ENCODE data around the gene PAQR4. TPM values are rescaled to one million over a fixed set of nuclear protein-coding genes. Genes with fewer than 3 reads are reported as not detected.

PAQR4 gene
- total RNA-seq, 4 donors from 2014 or later, result 2.8 to 5.6 (median 3.3) TPM

- DNase-seq, result no peak
- WGBS, 2 donors, result 64 to 68% methylated on average over 14 to 18 of the region's 33 CpGs
- no peak overlapping the region for H3K27ac ChIP-seq
- H3K27me3 ChIP-seq, result peaks cover 44% of the 10 kb centered on the region
- H3K9me3 ChIP-seq, result no peaks in the 10 kb centered on the region
- H3K4me1 ChIP-seq, result peaks cover 44 to 62% of the 10 kb centered on the region in 2 donors
- intact Hi-C loops (cut with DNase I), result no loop called here
- TF ChIP-seq, protein P1, sequence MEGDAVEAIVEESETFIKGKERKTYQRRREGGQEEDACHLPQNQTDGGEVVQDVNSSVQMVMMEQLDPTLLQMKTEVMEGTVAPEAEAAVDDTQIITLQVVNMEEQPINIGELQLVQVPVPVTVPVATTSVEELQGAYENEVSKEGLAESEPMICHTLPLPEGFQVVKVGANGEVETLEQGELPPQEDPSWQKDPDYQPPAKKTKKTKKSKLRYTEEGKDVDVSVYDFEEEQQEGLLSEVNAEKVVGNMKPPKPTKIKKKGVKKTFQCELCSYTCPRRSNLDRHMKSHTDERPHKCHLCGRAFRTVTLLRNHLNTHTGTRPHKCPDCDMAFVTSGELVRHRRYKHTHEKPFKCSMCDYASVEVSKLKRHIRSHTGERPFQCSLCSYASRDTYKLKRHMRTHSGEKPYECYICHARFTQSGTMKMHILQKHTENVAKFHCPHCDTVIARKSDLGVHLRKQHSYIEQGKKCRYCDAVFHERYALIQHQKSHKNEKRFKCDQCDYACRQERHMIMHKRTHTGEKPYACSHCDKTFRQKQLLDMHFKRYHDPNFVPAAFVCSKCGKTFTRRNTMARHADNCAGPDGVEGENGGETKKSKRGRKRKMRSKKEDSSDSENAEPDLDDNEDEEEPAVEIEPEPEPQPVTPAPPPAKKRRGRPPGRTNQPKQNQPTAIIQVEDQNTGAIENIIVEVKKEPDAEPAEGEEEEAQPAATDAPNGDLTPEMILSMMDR (IDR thresholded peaks at IDR 0.05), result no peak
- no peak for TF ChIP-seq POLR2A (IDR thresholded peaks at IDR 0.05)
- H3K4me3 ChIP-seq (replicated peaks in 1 of 3), result no peak overlapping the region
- no peaks in the 10 kb centered on the region for H3K36me3 ChIP-seq
Measured at GRCh38 chr16:2967721-2968161, 1.4 kb upstream of the PAQR4 start.

GRCh38 chr16:2968368-2968737, 795 bp upstream of the PAQR4 start:
- no peak for TF ChIP-seq POLR2A (IDR thresholded peaks at IDR 0.05)
- TF ChIP-seq, protein P1 (IDR thresholded peaks at IDR 0.05), result no peak
- 15 to 29% methylated on average over 17 to 18 of the region's 18 CpGs for WGBS, 2 donors
- Histone ChIP-seq H3K27ac (no peak overlapping the region), H3K27me3 (peaks cover 38% of the 10 kb centered on the region), H3K4me3 (replicated peaks in 1 of 3) (peak overlapping the region in 1 of 3 donors; percentile 55), H3K36me3 (no peaks in the 10 kb centered on the region), H3K9me3 (no peaks in the 10 kb centered on the region), H3K4me1 (peaks cover 44 to 61% of the 10 kb centered on the region in 2 donors)
- intact Hi-C loops (cut with DNase I), result no loop called here
- no peak for DNase-seq

DNA sequence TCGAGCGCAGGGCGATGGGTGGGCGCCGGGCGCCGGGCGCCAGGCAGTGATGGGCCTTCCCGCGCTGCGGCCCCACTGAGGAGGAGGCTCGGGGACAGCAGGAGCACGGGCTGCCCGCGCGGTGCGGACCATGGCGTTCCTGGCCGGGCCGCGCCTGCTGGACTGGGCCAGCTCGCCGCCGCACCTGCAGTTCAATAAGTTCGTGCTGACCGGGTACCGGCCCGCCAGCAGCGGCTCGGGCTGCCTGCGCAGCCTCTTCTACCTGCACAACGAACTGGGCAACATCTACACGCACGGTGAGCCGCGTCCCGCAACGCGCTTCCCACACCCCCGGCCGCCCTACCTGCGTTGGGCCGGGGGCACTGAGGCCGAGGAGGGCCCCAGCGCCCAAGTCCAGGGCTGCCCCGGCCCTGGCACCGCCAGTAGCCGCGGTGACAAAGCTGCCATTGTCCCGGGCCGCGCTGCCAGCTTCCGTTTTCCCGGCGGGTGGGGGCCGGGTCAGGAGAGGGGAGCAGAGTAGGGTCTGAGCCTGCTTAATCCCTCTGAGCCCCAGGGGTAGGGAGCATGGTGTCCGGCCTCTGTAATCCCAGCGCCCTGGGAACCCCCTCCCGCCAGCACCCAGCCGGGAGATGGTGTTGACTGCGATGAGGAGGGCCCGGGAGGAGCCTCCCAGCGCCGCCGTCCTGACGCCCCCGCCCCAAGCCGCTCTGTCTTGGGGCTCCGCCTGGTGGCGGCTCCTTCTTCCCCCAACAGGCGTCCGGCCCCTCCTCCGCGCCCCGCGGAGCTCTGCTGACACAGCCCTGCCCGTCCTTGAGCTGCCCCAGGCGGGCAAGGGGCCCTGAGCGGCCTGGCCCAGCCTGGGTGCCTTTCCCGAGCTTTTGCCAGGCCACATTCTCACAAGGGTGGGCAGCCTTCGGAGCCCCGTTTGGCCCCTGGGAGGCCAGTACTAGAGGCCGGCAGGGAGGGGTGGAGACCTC, 685 bp downstream of the PAQR4 start:
- peak in 1 of 2 donors; percentile 30 for DNase-seq
- intact Hi-C loops (cut with DNase I), result no loop called here
- 1 to 5% methylated on average over 8 to 32 of the region's 83 CpGs for WGBS, 2 donors
- Histone ChIP-seq H3K9me3 (no peaks in the 10 kb centered on the region), H3K4me3 (replicated peaks in 1 of 3) (peak overlapping the region; percentile 5 to 55 (median 44)), H3K27ac (no peak overlapping the region), H3K27me3 (peaks cover 25% of the 10 kb centered on the region), H3K4me1 (peaks cover 31 to 50% of the 10 kb centered on the region in 2 donors), H3K36me3 (no peaks in the 10 kb centered on the region)
- TF ChIP-seq POLR2A (IDR thresholded peaks at IDR 0.05), result no peak
- TF ChIP-seq, protein P1 (IDR thresholded peaks at IDR 0.05), result peak in 1 of 6 experiments; percentile 14

- WGBS, 2 donors, result 82 to 84% methylated on average over 6 of the region's 6 CpGs
- peaks cover 25 to 45% of the 10 kb centered on the region in 2 donors for H3K4me1 ChIP-seq
- no peak overlapping the region for H3K27ac ChIP-seq
- intact Hi-C loops (cut with DNase I), result no loop called here
- peaks cover 19% of the 10 kb centered on the region for H3K27me3 ChIP-seq
- no peaks in the 10 kb centered on the region for H3K9me3 ChIP-seq
- TF ChIP-seq, protein P1 (IDR thresholded peaks at IDR 0.05), result no peak
- no peak for TF ChIP-seq POLR2A (IDR thresholded peaks at IDR 0.05)
- no peak overlapping the region for H3K4me3 ChIP-seq (replicated peaks in 1 of 3)
- DNase-seq, result no peak
- H3K36me3 ChIP-seq, result no peaks in the 10 kb centered on the region
Measured at GRCh38 chr16:2970563-2970962, 1.4 kb downstream of the PAQR4 start.
